ENCODE results near the gene CCL5. TPM values are rescaled to one million over a fixed set of nuclear protein-coding genes. Genes with fewer than 3 reads are reported as not detected.
A peak's percentile ranks its signal among the peaks of the same experiment; 100 is the strongest.

Gene CCL5
- total and polyA plus RNA-seq, 2 donors = 26.7 to 27.4 TPM

DNA sequence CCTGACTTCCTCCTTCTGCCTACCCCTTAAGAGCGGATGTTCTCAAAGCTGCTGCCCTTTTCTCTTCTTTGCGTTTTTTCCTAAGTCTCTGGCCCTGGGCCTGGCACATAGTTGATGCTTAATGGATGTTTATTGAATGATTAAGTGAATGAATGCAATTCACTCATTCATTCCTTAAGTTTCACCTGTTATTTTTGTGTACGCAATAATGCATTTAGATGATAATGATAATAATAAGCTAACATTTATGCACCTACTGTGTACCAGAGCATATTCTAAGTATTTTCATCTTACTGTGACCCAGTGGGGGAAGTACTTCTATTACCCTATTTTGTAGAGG, 4.4 kb downstream of the CCL5 start:
- DNase-seq (ENCODE audit: low read depth in 6 of 9, low spot score in 9 of 9) = no peak
- peaks cover 0 to 4% of the 10 kb centered on the region in 2 donors for H3K9me3 ChIP-seq (ENCODE audit: control insufficient read depth in 2 of 2, insufficient read depth in 1 of 2, low read length in 1 of 2)
- H3K27ac ChIP-seq (ENCODE audit: low read depth in 1 of 2, low read length in 1 of 2) = no peak overlapping the region
- H3K4me3 ChIP-seq (ENCODE audit: low read length in 2 of 2) = no peak overlapping the region
- H3K4me1 ChIP-seq (ENCODE audit: control insufficient read depth in 2 of 2, insufficient read depth in 2 of 2, low read length in 2 of 2) = peaks cover 9 to 25% of the 10 kb centered on the region in 2 donors
- no peaks in the 10 kb centered on the region for H3K36me3 ChIP-seq (ENCODE audit: control insufficient read depth in 2 of 2, insufficient read depth in 2 of 2, low read length in 1 of 2)
- H3K27me3 ChIP-seq (ENCODE audit: control insufficient read depth in 2 of 2, insufficient read depth in 1 of 2, low read length in 1 of 2) = no peaks in the 10 kb centered on the region
- WGBS = 67% methylated on average over 3 of the region's 3 CpGs

DNA sequence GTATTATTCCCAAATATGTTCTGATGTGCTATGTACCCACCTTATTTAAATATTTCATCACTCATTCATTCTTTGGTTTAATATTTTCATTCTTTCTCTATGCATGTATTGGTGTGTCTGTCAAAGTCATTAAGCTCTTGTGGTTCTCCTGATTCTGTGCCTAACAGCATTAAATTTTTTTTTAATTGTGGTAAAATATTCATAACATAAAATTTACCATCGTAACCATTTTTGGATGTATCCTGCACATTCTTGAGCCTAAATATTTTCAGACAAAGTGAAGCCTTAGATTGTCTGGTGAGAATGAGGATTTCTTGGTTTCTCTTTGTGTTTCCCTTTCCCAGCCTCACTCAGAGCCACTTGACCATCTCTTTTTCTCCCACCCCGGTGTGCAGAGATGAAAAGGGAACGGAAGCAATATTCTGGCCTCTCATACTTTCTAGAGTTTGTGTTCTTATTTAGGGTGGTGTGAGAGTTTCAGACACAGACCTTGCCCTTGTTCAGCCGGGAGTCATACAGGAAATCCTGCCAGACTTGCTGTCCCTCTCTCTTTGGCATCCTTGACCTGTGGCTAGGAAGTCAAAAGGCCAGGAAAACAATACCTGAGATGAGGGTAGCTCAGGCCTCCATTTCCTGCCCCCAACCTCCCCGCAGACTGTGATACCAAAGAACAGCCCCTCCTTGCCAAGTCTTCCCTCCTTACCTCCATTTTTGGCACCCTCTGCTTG, 4.9 kb downstream of the CCL5 start:
- Histone ChIP-seq H3K9me3 (ENCODE audit: control insufficient read depth in 2 of 2, insufficient read depth in 1 of 2, low read length in 1 of 2) (peaks cover 0 to 4% of the 10 kb centered on the region in 2 donors), H3K4me3 (ENCODE audit: low read length in 2 of 2) (no peak overlapping the region), H3K4me1 (ENCODE audit: control insufficient read depth in 2 of 2, insufficient read depth in 2 of 2, low read length in 2 of 2) (peaks cover 9 to 25% of the 10 kb centered on the region in 2 donors), H3K27ac (ENCODE audit: low read depth in 1 of 2, low read length in 1 of 2) (peak overlapping the region; percentile 3 to 26), H3K36me3 (ENCODE audit: control insufficient read depth in 2 of 2, insufficient read depth in 2 of 2, low read length in 1 of 2) (no peaks in the 10 kb centered on the region), H3K27me3 (ENCODE audit: control insufficient read depth in 2 of 2, insufficient read depth in 1 of 2, low read length in 1 of 2) (no peaks in the 10 kb centered on the region)
- 52% methylated on average over 5 of the region's 5 CpGs for WGBS
- peak in 1 of 9 donors; percentile 36 for DNase-seq (ENCODE audit: low read depth in 6 of 9, low spot score in 9 of 9)

DNA sequence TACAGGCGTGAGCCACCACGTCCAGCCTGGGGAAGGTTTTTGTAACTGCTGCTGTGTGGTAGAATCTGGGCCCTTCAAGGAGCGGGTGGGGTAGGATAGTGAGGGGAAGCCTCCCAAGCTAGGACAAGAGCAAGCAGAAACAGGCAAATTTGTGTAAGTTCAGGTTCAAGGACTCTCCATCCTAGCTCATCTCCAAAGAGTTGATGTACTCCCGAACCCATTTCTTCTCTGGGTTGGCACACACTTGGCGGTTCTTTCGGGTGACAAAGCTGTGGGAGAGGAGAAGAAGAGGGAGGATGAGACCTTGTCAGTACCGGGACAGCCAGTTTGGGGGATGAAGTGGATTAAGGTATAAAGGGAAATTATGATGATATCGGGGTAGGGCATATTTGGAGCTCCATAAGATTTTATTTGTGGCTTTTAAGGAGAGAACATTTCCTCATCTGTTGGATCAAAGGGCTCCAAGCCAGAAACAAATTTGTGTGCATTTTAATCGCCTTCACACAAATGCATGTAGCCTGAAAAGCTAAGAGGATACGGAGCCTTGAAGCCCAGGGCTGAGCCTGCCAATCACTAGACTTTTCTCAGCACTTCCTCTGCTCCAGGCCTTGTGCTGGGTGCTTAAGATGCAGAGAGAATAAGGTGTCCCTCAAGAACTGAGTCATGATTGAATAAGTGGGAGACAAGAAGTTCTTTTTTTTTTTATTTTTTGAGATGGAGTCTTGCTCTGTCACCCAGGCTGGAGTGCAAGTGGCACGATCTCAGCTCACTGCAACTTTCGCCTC, 7.8 kb downstream of the CCL5 start:
- no peaks in the 10 kb centered on the region for H3K27me3 ChIP-seq (ENCODE audit: control insufficient read depth in 2 of 2, insufficient read depth in 1 of 2, low read length in 1 of 2)
- no peak for DNase-seq (ENCODE audit: low read depth in 6 of 9, low spot score in 9 of 9)
- H3K4me1 ChIP-seq (ENCODE audit: control insufficient read depth in 2 of 2, insufficient read depth in 2 of 2, low read length in 2 of 2) = peaks cover 9 to 20% of the 10 kb centered on the region in 2 donors
- 98% methylated on average over 12 of the region's 12 CpGs for WGBS
- no peak overlapping the region for H3K27ac ChIP-seq (ENCODE audit: low read depth in 1 of 2, low read length in 1 of 2)
- no peaks in the 10 kb centered on the region for H3K36me3 ChIP-seq (ENCODE audit: control insufficient read depth in 2 of 2, insufficient read depth in 2 of 2, low read length in 1 of 2)
- H3K9me3 ChIP-seq (ENCODE audit: control insufficient read depth in 2 of 2, insufficient read depth in 1 of 2, low read length in 1 of 2) = peaks cover 0 to 4% of the 10 kb centered on the region in 2 donors
- no peak overlapping the region for H3K4me3 ChIP-seq (ENCODE audit: low read length in 2 of 2)

DNA sequence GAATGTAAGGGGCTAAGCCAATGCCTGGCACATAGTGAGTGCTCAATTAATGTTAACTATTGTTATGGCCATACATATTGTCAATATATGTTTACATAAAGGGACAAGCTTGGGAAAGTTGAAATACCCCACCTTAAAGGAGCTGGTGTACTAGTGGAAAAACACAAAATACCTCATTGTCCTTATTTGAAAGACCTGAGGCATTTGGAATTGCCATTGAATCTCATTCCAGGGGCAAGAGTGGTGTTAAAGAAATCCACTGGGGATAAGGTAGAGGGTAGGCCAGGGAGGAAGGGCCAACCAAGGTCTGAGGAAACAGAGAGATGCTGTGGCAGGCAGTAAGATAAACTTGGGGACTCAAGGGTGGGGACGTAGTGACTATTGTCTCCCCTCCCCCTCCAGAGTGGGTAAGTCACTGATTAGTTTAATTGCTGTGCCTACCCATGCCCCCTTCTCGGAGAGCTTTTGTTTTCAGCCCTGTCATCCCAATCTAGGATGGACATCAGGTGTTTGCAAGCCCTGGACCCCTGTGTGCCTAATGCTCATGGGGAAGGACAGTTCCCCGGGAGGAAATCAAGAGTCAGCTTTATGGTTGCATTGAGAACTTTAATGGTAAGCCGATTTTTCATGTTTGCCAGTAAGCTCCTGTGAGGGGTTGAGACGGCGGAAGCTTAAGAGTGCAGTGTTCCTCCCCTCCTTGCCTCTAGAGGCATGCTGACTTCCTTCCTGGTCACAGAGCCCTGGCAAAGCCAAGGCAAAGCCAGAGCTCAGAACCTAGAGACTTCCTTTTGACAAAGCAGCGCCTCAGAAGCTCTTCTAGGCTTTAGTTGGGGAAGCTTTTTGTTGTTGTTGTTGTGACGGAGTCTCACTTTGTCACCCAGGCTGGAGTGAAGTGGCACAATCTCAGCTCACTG, 9.0 kb downstream of the CCL5 start:
- H3K4me1 ChIP-seq (ENCODE audit: control insufficient read depth in 2 of 2, insufficient read depth in 2 of 2, low read length in 2 of 2) = peaks cover 6 to 14% of the 10 kb centered on the region in 2 donors
- WGBS = 57% methylated on average over 8 of the region's 8 CpGs
- no peak overlapping the region for H3K27ac ChIP-seq (ENCODE audit: low read depth in 1 of 2, low read length in 1 of 2)
- DNase-seq (ENCODE audit: low read depth in 6 of 9, low spot score in 9 of 9) = peak in 3 of 9 donors; percentile 38 to 70 (median 54)
- peaks cover 0 to 4% of the 10 kb centered on the region in 2 donors for H3K9me3 ChIP-seq (ENCODE audit: control insufficient read depth in 2 of 2, insufficient read depth in 1 of 2, low read length in 1 of 2)
- H3K4me3 ChIP-seq (ENCODE audit: low read length in 2 of 2) = no peak overlapping the region
- no peaks in the 10 kb centered on the region for H3K27me3 ChIP-seq (ENCODE audit: control insufficient read depth in 2 of 2, insufficient read depth in 1 of 2, low read length in 1 of 2)
- H3K36me3 ChIP-seq (ENCODE audit: control insufficient read depth in 2 of 2, insufficient read depth in 2 of 2, low read length in 1 of 2) = no peaks in the 10 kb centered on the region

DNA sequence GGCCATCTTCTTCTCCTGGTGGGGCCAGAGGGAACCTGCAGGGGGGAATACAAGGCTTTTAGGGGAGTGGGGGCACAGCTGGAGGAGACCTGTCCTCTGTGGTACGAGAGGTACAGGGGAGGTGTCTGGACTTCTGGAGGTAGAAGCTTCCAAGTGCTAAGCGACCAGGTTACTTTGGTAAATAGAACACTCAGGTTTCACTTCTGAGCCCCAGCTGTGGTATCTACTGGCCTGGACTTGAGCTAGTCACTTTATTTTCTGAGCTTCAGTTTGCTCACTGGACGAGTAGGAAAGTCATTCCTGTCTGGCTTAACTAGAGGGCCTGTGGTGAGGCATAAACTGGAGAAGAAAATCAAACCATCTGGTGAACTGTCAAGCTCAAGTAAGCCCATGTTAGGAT, 11.4 kb downstream of the CCL5 start, which contains the start of gene HEATR9:
Gene HEATR9 (minus strand): TSS at position 155 of the 400 bp plus-strand sequence. CDS start 149 bp downstream, at position 6.
- Histone ChIP-seq H3K4me1 (ENCODE audit: control insufficient read depth in 2 of 2, insufficient read depth in 2 of 2, low read length in 2 of 2) (peaks cover 0 to 5% of the 10 kb centered on the region in 2 donors), H3K9me3 (ENCODE audit: control insufficient read depth in 2 of 2, insufficient read depth in 1 of 2, low read length in 1 of 2) (peaks cover 0 to 4% of the 10 kb centered on the region in 2 donors), H3K4me3 (ENCODE audit: low read length in 2 of 2) (no peak within 1 kb of the TSS), H3K36me3 (ENCODE audit: control insufficient read depth in 2 of 2, insufficient read depth in 2 of 2, low read length in 1 of 2) (no peaks in the 10 kb centered on the region), H3K27ac (ENCODE audit: low read depth in 1 of 2, low read length in 1 of 2) (no peak within 1 kb of the TSS), H3K27me3 (ENCODE audit: control insufficient read depth in 2 of 2, insufficient read depth in 1 of 2, low read length in 1 of 2) (no peaks in the 10 kb centered on the region)
- no peak for DNase-seq (ENCODE audit: low read depth in 6 of 9, low spot score in 9 of 9)
- WGBS = 94% methylated on average over 3 of the region's 3 CpGs

DNA sequence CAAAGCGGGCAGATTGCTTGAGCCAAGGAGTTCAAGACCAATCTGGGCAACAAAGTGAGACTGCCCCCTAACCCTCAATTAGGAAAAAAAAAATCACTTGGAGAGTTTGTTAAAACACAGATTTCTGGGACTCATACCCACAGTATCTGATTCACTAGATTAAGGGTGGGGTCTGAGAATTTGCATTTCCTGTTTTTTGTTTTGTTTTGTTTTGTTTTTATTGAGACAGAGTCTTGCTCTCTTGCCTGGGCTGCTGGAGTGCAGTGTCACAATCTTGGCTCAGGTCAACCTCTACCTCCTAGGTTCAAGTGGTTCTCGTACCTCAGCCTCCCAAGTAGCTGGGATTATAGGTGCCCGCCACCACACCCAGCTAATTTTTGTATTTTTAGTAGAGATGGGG, 12.6 kb downstream of the CCL5 start:
- peaks cover 0 to 4% of the 10 kb centered on the region in 2 donors for H3K9me3 ChIP-seq (ENCODE audit: control insufficient read depth in 2 of 2, insufficient read depth in 1 of 2, low read length in 1 of 2)
- H3K27ac ChIP-seq (ENCODE audit: low read depth in 1 of 2, low read length in 1 of 2) = no peak overlapping the region
- peaks cover 0 to 5% of the 10 kb centered on the region in 2 donors for H3K4me1 ChIP-seq (ENCODE audit: control insufficient read depth in 2 of 2, insufficient read depth in 2 of 2, low read length in 2 of 2)
- no peaks in the 10 kb centered on the region for H3K27me3 ChIP-seq (ENCODE audit: control insufficient read depth in 2 of 2, insufficient read depth in 1 of 2, low read length in 1 of 2)
- no peaks in the 10 kb centered on the region for H3K36me3 ChIP-seq (ENCODE audit: control insufficient read depth in 2 of 2, insufficient read depth in 2 of 2, low read length in 1 of 2)
- 99% methylated on average over 3 of the region's 3 CpGs for WGBS
- no peak overlapping the region for H3K4me3 ChIP-seq (ENCODE audit: low read length in 2 of 2)
- DNase-seq (ENCODE audit: low read depth in 6 of 9, low spot score in 9 of 9) = no peak

DNA sequence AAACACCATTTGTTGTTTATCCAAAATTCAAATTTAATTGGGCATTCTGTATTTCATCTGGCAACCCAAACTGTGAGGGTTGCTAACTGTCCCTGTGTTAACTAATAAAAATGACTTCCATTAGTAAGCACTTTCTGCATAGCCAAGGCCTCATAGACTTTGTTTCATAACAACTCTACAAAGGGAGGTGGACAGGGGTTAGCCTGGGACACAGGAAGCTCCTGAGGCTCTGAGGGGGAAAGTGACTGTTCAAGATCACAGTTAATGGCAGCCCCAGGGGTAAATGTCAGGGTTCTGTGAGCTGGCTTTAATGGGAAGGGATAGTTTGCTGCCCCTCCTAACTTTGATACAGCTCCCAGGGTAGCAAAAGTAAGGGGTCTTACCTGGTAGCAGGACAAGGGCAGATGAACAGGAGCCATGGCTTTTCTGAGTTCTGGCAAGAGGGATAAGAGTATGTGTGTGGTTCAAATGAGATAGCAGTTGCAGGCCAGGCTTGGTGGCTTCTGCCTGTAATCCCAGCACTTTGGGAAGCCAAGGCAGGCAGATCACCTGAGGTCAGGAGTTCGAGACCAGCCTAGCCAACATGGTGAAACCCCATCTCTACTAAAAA, 13.7 kb downstream of the CCL5 start:
- Histone ChIP-seq H3K36me3 (ENCODE audit: control insufficient read depth in 2 of 2, insufficient read depth in 2 of 2, low read length in 1 of 2) (no peaks in the 10 kb centered on the region), H3K4me3 (ENCODE audit: low read length in 2 of 2) (no peak overlapping the region), H3K4me1 (ENCODE audit: control insufficient read depth in 2 of 2, insufficient read depth in 2 of 2, low read length in 2 of 2) (peaks cover 0 to 4% of the 10 kb centered on the region in 2 donors), H3K27me3 (ENCODE audit: control insufficient read depth in 2 of 2, insufficient read depth in 1 of 2, low read length in 1 of 2) (no peaks in the 10 kb centered on the region), H3K27ac (ENCODE audit: low read depth in 1 of 2, low read length in 1 of 2) (no peak overlapping the region), H3K9me3 (ENCODE audit: control insufficient read depth in 2 of 2, insufficient read depth in 1 of 2, low read length in 1 of 2) (peaks cover 0 to 2% of the 10 kb centered on the region in 2 donors)
- no peak for DNase-seq (ENCODE audit: low read depth in 6 of 9, low spot score in 9 of 9)
- WGBS = 97% methylated on average over 1 of the region's 1 CpG

DNA sequence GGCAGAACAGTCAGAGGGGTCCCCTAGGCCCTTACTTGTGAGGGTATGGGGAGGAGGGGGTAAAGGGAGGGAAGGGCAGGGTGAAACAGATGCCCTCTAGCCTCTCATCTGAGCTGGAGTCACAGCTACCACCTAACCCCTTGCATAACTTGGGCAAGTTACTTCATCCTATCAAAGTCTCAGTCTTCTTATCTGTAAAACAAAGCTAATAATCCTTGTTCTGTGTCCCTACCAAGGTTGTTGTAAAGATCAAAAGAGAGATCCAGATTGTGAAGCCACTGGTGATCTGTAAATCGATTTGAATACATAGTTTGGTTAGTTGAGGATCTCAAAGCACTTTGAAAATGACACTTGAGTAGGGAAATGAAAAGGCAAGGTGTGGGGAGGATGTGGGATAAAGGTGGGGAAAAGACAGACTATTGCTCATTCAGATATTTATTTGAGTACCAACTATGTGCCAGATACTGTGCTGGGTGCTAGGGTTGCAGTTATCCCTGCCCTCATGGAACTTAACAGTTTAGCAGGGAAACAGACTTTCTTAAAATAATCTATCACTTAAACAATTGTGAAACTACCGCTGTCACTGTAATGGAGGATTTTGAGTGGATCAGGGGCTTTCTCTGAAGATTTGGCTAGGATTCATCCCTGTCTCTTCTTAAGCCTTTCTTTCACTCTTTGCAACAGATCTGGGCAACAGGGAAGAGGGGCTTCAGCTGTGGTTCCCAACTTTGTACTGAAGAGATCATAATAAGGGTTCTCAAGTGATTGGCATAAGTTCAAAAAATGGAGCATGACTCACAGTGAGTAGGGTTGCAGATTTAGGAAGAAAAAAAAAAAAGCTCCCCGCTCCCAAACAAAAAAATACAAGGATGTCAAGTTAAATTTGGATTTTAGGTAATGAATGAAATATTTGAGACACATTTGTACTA, 14.5 kb downstream of the CCL5 start:
- H3K9me3 ChIP-seq (ENCODE audit: control insufficient read depth in 2 of 2, insufficient read depth in 1 of 2, low read length in 1 of 2) = no peaks in the 10 kb centered on the region
- no peaks in the 10 kb centered on the region for H3K36me3 ChIP-seq (ENCODE audit: control insufficient read depth in 2 of 2, insufficient read depth in 2 of 2, low read length in 1 of 2)
- H3K27ac ChIP-seq (ENCODE audit: low read depth in 1 of 2, low read length in 1 of 2) = no peak overlapping the region
- no peaks in the 10 kb centered on the region for H3K4me1 ChIP-seq (ENCODE audit: control insufficient read depth in 2 of 2, insufficient read depth in 2 of 2, low read length in 2 of 2)
- no peak for DNase-seq (ENCODE audit: low read depth in 6 of 9, low spot score in 9 of 9)
- no peaks in the 10 kb centered on the region for H3K27me3 ChIP-seq (ENCODE audit: control insufficient read depth in 2 of 2, insufficient read depth in 1 of 2, low read length in 1 of 2)
- WGBS = 94% methylated on average over 3 of the region's 3 CpGs
- H3K4me3 ChIP-seq (ENCODE audit: low read length in 2 of 2) = no peak overlapping the region
